ENCODE data around the gene LPA. TPM values are rescaled to one million over a fixed set of nuclear protein-coding genes. Genes with fewer than 3 reads are reported as not detected.

LPA gene
- total RNA-seq, 2 donors from 2014 or later, result 0.52 to 3.6 TPM

DNA sequence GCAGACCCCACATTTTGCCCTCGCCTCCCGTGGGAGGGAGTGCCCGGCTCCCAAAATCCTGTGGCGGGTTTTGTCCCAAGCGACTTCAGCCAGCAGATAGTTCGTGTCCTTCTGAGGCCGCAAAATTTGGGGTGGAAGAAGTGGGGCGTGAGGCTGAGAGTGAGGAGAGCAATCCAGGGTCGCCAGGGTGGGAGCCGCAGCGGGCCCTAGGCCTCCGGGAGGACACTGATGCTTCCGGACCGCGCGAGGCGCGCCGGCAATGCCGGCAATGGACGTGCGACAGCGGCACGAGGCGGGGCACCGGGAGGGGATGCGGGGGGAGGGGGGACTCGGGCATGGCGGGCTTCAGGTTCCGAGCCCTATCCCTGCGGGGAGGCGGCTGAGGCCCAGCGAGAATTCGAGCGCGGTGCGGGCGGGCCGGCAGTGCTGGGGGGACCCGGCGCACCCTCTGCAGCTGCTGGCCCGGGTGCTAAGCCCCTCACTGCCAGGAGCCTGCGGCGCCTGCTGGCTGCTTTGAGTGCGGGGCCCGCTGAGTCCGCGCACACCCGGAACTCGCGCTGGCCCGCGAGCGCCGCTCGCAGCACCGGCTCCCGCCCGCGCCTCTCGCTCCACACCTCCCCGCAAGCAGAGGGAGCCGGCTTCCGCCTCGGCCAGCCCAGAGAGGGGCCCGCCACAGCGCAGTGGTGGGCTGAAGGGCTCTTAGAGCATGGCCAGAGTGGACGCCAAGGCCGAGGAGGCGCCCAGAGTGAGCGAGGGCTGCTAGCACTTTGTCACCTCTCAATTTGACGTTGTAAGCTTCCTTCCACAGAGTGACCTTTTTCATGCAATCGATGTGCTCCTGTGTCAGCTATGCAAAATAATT, 143.8 kb downstream of the LPA start:
- TF ChIP-seq, protein P1, sequence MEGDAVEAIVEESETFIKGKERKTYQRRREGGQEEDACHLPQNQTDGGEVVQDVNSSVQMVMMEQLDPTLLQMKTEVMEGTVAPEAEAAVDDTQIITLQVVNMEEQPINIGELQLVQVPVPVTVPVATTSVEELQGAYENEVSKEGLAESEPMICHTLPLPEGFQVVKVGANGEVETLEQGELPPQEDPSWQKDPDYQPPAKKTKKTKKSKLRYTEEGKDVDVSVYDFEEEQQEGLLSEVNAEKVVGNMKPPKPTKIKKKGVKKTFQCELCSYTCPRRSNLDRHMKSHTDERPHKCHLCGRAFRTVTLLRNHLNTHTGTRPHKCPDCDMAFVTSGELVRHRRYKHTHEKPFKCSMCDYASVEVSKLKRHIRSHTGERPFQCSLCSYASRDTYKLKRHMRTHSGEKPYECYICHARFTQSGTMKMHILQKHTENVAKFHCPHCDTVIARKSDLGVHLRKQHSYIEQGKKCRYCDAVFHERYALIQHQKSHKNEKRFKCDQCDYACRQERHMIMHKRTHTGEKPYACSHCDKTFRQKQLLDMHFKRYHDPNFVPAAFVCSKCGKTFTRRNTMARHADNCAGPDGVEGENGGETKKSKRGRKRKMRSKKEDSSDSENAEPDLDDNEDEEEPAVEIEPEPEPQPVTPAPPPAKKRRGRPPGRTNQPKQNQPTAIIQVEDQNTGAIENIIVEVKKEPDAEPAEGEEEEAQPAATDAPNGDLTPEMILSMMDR (IDR thresholded peaks at IDR 0.05), result peak in 4 of 7 experiments; percentile 21 to 95 (median 62)
- peak; percentile 31 to 64 (median 60) for TF ChIP-seq POLR2A (IDR thresholded peaks at IDR 0.05)
- peak overlapping the region; percentile 17 to 59 for H3K4me3 ChIP-seq
- H3K9me3 ChIP-seq, result no peaks in the 10 kb centered on the region
- no peaks in the 10 kb centered on the region for H3K27me3 ChIP-seq
- peak overlapping the region; percentile 60 to 85 (median 81) for H3K27ac ChIP-seq
- 0% methylated on average over 17 to 72 of the region's 73 CpGs for WGBS, 2 donors
- intact Hi-C loops (cut with DNase I), result no loop called here
- DNase-seq (peak; percentile 79 to 86 (median 82)), ATAC-seq (peak; percentile 91)
- peaks cover 11% of the 10 kb centered on the region for H3K4me1 ChIP-seq
- no peaks in the 10 kb centered on the region for H3K36me3 ChIP-seq (replicated peaks in 1 of 2; ENCODE audit: insufficient read depth in 1 of 2, low read depth in 2 of 2)

DNA sequence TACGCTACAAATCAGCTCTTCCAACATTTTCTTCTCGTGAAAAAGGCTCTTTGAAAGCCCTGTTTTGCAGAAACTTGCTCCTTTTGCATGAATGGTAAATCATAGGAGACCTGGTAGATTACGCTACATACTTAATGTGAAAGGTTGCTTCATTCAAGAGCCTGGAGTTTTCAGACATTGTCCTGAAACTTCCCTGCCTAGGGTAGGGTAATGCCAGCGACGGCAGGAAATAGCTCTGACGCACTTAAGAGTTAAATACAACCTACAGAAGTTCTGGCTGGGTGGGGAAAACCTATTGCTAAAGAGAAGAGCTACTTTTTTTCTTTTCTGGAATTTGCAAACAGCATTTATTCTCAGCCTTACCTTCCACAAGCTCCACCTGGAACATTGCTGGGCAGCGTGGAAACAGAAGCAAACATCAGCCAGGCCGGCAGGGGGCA, 144.5 kb downstream of the LPA start:
- intact Hi-C loops (cut with DNase I), result no loop called here
- TF ChIP-seq POLR2A (IDR thresholded peaks at IDR 0.05), result no peak
- TF ChIP-seq, protein P1 (IDR thresholded peaks at IDR 0.05), result peak in 5 of 7 experiments; percentile 76 to 94 (median 92)
- 17 to 19% methylated on average over 8 of the region's 8 CpGs for WGBS, 2 donors
- Histone ChIP-seq H3K4me1 (peaks cover 11% of the 10 kb centered on the region), H3K4me3 (peak overlapping the region in 1 of 2 donors; percentile 59), H3K27me3 (no peaks in the 10 kb centered on the region), H3K27ac (peak overlapping the region in 3 of 4 donors; percentile 80 to 85 (median 82)), H3K9me3 (no peaks in the 10 kb centered on the region), H3K36me3 (replicated peaks in 1 of 2; ENCODE audit: insufficient read depth in 1 of 2, low read depth in 2 of 2) (no peaks in the 10 kb centered on the region)
- ATAC-seq (peak; percentile 2), DNase-seq (no peak)

DNA sequence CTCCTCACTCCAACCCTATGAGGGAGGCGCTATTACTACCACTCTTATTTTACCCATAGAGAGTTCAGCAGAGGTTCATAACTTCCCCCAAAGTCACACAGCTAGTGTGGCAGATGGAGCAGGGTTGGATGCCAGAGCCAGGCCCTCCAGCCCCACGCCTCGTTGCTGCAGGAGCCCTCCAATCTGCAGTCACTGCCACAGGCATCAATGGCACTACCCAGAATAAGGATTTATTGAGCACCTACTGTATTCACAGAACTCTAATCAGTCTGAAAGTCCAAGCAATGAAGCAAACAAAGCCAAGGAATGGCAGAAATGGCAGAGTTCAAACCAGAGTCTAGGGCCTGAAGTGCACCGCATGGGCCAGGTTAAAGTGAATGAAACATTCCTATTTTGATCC, 144.9 kb downstream of the LPA start:
- Histone ChIP-seq H3K27ac (no peak overlapping the region), H3K4me1 (peaks cover 11% of the 10 kb centered on the region), H3K27me3 (no peaks in the 10 kb centered on the region), H3K36me3 (replicated peaks in 1 of 2; ENCODE audit: insufficient read depth in 1 of 2, low read depth in 2 of 2) (no peaks in the 10 kb centered on the region), H3K9me3 (no peaks in the 10 kb centered on the region), H3K4me3 (no peak overlapping the region)
- ATAC-seq (no peak), DNase-seq (no peak)
- TF ChIP-seq POLR2A (IDR thresholded peaks at IDR 0.05), result no peak
- TF ChIP-seq, protein P1 (IDR thresholded peaks at IDR 0.05), result no peak
- intact Hi-C loops (cut with DNase I), result no loop called here
- 66 to 73% methylated on average over 4 of the region's 4 CpGs for WGBS, 2 donors

DNA sequence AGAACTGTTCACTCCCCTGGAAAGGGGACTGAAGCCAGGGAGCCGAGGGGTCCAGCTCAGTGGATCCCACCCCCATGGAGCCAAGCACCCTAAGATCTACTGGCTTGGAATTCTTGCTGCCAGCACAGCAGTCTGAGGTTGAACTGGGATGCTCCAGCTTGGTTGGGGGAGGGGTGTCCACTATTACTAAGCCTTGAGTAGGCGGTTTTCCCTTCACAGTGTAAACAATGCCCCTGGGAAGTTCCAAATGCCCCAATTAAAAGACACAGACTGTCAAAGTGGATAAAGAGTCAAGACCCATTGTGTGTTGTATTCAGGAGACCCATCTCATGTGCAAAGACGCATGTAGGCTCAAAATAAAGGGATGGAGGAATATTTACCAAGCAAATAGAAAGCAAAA, 150.2 kb downstream of the LPA start:
- ATAC-seq, result no peak
- DNase-seq, result no peak
- Histone ChIP-seq H3K27ac (no peak overlapping the region), H3K27me3 (no peaks in the 10 kb centered on the region), H3K4me3 (no peak overlapping the region), H3K9me3 (no peaks in the 10 kb centered on the region), H3K36me3 (replicated peaks in 1 of 2; ENCODE audit: insufficient read depth in 1 of 2, low read depth in 2 of 2) (no peaks in the 10 kb centered on the region), H3K4me1 (no peaks in the 10 kb centered on the region)
- intact Hi-C loops (cut with DNase I), result no loop called here
- 39 to 54% methylated on average over 2 to 3 of the region's 3 CpGs for WGBS, 2 donors
- TF ChIP-seq POLR2A (IDR thresholded peaks at IDR 0.05), result no peak
- TF ChIP-seq, protein P1 (IDR thresholded peaks at IDR 0.05), result no peak

Measured in body of pancreas (tissue), 4 donors.